CD4-positive, alpha-beta T cell treated with Interleukin-1 beta for 1 hour (primary cell): ENCODE measurements around the gene POMZP3.
"Not testable (repeated sequence)": the region's sequence is repeated elsewhere in the genome, so short reads cannot be mapped to it uniquely, and the experiment has no call there.

Source experiments
- DNase-seq, 2 donors: peaks; one replicate each; pipeline ENCODE4 v3.0.0-alpha.2; 2020 to 2022

POMZP3 gene

GRCh38 chr7:76586585-76587315 is 40.3 kb downstream of the POMZP3 start:
- DNase-seq = not testable (repeated sequence)

GRCh38 chr7:76583636-76584281 is 43.3 kb downstream of the POMZP3 start:
- not testable (repeated sequence) for DNase-seq

- DNase-seq = peak in 1 of 2 donors; percentile 16
Observed at GRCh38 chr7:76582848-76583631, 44.0 kb downstream of the POMZP3 start.

DNA sequence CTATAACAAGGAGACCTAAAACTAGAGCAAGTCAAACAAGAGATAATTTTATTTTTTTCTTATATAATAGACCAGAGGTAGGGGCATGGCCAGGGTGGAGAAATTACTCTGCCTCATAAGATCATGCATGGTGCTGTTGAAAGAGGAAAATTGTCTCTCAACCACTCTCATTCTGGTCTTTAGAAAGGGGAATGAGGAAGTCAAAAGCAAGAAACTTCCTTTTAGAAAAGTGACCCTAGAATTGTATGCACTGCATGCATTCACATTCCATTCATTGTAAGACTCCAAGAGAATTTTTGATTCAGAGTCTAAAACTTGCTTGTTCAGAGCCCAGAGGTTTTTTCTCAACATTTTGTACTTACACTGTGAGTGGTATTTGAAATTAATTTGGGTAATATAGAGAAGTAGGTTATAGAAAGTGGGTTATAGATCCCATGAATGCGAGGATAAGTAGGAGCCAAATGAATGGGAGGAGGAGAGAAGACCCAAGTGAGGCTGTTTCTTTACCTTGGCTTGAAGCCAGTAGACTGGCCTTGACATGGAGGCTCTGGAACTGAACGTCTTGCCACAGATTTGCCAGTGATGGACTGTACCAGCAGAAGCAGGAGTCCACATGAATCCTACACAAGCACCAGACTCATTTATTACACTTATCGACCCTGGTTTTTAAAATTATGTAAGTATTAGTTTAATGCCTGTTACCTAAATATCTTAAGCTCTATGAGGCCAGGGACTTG is 51.0 kb downstream of the POMZP3 start:
- not testable (repeated sequence) for DNase-seq

GRCh38 chr7:76575431-76575830 is 51.6 kb downstream of the POMZP3 start:
- DNase-seq = not testable (repeated sequence)

DNA sequence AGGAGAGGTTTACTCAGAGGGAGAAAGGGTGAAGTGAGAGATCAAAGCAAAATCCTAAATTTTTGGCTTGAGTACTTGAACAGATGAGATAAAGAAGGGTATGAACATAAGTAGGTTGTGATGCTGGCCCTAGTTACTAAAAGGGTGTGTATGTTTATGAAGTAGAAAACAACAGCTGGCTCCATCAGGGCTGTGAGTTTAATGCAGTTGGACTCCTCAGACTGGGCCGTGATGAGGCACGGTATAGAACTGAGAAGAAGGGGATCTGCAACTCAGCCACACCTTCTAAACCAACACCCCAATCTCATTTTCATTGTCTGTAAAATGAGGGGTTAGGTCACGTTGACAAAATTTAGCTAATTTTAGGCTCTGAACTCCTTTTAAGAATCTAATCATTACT is 54.8 kb downstream of the POMZP3 start:
- DNase-seq = not testable (repeated sequence)

GRCh38 chr7:76570324-76570775 is 56.7 kb downstream of the POMZP3 start:
- DNase-seq = not testable (repeated sequence)

DNA sequence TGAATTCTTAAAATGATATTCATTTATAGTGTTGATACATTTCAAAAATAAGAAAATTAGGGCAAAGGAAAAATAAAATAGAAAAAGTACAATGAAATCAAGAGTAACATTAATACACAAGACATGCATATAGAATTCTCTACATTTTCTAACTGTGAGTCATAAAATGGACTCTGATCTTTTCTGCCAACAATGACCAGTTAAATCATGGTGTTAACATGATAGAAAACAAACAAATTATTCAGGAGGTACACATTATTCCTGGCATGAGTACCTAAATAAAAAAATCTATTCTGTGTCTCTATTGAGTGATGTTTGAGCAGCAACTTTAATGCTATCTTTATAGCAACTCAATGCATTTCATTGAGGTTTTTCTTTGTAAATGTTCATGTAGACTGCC is 58.3 kb downstream of the POMZP3 start:
- not testable (repeated sequence) for DNase-seq

- DNase-seq = not testable (repeated sequence)
Observed at GRCh38 chr7:76567753-76568152, 59.3 kb downstream of the POMZP3 start.

- not testable (repeated sequence) for DNase-seq
Observed at GRCh38 chr7:76567311-76567710, 59.8 kb downstream of the POMZP3 start.

DNA sequence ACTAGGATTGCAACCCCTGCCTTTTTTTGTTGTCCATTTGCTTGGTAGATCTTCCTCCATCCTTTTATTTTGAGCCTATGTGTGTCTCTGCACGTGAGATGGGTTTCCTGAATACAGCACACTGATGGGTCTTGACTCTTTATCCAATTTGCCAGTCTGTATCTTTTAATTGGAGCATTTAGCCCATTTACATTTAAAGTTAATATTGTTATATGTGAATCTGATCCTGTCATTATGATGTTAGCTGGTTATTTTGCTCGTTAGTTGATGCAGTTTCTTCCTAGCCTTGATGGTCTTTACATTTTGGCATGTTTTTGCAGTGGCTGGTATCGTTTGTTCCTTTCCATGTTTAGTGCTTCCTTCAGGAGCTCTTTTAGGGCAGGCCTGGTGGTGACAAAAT is 62.1 kb downstream of the POMZP3 start:
- DNase-seq = not testable (repeated sequence)

DNA sequence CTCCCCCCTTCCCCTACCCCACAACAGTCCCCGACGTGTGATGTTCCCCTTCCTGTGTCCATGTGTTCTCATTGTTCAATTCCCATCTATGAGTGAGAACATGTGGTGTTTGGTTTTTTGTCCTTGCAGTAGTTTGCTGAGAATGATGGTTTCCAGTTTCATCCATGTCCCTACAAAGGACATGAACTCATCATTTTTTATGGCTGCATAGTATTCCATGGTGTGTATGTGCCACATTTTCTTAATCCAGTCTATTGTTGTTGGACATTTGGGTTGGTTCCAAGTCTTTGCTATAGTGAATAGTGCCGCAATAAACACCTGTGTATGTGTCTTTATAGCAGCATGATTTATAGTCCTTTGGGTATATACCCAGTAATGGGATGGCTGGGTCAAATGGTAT is 65.7 kb downstream of the POMZP3 start:
- not testable (repeated sequence) for DNase-seq

- not testable (repeated sequence) for DNase-seq
Observed at GRCh38 chr7:76560157-76560556, 66.9 kb downstream of the POMZP3 start.
